SK-MEL-5 (cell line): ENCODE data around the gene CEMIP. TPM values are rescaled to one million over a fixed set of nuclear protein-coding genes. Genes with fewer than 3 reads are reported as not detected.
A peak's percentile ranks its signal among the peaks of the same experiment; 100 is the strongest.

Source experiments
- DNase-seq: peaks from one replicate; pipeline ENCODE4 v3.0.0-alpha.2; 2016; ENCODE audit warnings: low read depth, low spot score
- in situ Hi-C: cut with HindIII; loops from 2 replicates; pipeline ENCODE4 v1.10.0; 2016; ENCODE audit warnings: low sequenced_read_pairs, high pct_unique_total_duplicates, low pct_unique_long_range_greater_than_20kb
- total RNA-seq: library from RNA; depleted of rRNA; stranded (reverse); fragments of >200 nt; shearing (Covaris generic); gene quantifications from 2 replicates; pipeline ENCODE4 v1.2.3, GENCODE V29; 2014

Gene CEMIP
- total RNA-seq, 1 experiment from 2014 or later: 6.3 TPM

DNA sequence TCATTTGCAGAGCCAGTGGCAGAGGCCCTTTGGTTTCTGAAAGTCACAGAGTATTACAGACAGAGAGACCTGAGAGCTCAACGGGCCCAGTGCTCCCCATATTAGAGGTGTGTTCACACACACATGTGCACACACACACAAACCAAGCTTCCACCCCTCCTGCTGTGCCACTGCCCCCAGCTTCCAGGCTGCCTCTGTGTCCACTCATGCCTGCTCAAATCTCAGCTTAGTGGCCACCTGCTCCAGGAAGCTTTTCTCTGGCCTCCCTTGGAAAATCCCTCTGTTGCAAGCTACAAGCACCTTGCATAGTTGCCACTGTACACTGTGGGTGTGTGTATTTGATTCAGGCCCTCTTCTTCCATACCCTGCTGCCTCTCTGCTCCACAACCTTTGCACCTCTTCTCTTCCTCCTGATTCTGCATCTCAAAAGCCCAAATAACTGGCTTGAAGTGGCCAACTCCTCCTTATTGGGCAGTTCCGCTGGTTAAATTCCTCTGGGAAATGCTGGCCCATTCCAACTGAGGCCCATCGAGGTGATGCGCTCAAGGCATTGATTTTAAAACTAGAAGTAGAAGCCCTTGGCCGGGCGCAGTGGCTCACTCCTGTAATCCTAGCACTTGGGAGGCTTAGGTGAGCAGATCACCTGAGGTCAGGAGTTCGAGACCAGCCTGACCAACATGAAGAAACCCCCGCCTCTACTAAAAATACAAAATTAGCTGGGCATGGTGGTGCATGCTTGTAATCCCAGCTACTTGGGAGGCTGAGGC lies 187.4 kb downstream of the CEMIP start:
- no peak for DNase-seq
- in situ Hi-C loops: no loop called here

DNA sequence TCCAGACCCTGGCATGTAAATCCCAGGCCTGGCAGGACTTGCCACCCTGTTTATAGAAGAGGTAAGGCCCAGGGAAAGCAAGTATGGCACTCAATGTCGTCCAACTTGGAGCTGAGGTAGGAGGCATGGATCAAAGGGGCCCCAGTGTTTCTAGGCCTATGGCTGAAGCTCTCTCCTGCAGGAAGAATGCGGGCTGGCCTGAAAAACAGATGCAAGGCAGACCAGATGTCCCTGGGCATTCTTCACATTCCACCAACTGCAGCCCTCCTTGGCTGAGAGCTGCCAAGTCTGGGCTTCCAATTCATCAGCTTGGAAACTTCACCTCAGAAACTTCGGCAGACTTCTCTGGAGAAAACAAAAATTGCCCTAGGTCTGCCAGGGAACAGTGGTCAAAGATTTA lies 188.3 kb downstream of the CEMIP start:
- DNase-seq: no peak
- in situ Hi-C loops: no loop called here

- DNase-seq: no peak
- in situ Hi-C loops: no loop called here
These were observed 188.9 kb downstream of the CEMIP start for GRCh38 chr15:80967991-80968510.

DNA sequence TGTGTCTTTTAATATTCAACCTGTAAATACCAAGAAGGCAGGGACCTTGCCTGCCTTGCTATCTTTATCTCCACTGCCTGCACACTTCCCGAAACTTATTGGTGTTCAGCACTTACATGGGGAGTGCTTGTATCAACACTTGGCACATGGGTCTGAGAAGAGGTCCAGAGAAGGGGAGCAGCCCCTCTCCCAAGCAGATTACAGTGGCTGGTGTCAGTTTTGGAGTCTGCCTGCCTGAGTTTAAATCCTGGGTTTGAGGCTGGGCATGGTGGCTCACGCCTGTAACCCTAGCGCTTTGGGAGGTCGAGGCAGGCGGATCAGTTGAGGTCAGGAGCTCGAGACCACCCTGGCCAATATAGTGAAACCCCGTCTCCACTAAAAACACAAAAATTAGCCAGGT lies 190.1 kb downstream of the CEMIP start:
- no peak for DNase-seq
- in situ Hi-C loops: no loop called here

DNA sequence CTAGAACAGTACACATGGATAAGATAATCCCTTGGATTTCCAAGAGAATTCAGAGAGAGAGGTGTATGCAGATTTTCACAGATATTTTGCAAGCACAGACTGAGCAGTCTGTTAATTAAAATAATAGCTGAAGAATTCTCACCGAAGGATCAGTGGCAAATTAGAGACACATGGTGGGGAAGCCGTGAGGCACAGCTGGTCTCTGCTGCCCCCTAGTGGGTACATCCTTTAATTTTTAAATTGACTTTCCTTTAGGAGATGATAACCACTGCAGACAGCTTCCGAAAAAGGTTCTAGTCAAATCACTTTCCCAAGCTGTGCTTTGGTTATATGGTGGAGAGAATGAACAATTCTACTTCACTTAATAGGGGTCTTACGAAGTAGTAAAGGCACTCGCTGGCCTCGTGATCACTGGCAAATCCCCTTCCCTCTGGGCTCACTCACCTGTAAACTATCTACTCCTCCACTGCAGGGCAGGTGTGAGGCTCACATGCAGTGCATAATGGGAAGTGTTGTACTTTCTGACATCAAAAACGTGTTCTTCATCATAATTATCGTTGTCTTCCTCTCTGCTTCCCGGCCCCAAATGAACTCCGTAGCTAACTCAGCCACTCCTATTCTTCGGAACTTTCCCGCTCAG lies 191.0 kb downstream of the CEMIP start:
- in situ Hi-C loops: no loop called here
- peak; percentile 68 for DNase-seq

GRCh38 chr15:80970658-80971057 lies 191.5 kb downstream of the CEMIP start:
- in situ Hi-C loops: no loop called here
- no peak for DNase-seq

- in situ Hi-C loops: no loop called here
- no peak for DNase-seq
These were observed 192.0 kb downstream of the CEMIP start for GRCh38 chr15:80971143-80971542.

DNA sequence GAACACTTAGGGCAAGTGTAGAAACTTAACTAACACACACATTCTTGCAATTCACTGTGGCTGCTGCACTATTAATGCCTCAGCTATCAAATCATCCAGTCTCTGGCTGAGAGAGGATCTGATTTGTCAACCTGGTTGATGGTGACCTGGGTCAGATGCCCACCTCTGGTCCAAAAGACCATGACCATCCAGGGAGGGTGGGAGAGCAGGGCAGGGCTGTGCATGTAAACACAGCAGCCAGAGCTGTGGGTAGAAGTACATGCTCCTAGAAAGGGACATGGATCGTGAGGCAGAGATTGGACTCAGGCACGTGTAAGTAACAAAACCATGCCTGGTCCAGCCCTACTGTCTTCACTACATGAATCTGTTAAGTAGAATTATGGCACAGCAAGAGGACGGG lies 193.1 kb downstream of the CEMIP start:
- no peak for DNase-seq
- in situ Hi-C loops: no loop called here

DNA sequence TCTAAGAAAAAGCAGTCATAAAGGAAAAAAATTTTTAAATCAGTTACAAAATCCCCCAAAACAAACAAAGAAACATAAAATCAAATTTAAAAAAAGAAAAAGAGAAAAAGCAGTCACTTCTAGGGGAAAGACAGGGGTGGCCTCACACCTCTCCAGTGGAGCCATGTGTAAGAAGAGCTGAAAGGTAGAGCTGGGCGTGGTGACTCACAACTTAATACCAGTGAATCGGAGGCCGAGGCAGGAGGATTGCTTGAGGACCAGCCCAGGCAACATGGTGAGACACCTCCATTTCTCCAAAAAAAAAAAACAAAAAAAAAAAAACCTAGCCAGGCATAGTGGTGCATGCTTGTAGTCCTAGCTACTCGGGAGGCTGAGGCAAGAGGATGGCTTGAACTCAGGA lies 195.7 kb downstream of the CEMIP start:
- no peak for DNase-seq
- in situ Hi-C loops: no loop called here

DNA sequence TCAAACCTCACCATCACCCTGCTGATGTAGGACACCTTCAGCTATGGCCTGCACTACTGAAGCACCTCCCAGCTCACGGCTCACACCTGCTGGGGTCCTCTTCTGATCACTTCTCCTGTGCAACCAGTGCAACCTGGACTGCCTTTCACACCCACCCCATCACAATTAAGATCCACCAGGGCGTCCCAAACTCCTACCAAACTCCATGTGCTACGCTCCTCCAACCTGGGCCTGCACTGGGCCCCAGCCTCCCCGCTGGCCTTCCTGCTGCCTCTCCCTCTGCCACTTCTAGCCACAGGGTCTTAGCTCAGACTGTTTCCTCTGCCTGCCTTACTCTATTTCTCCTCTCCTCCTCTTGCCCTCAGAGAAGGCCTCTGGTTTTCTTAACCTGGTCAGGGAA lies 197.7 kb downstream of the CEMIP start:
- no peak for DNase-seq
- in situ Hi-C loops: no loop called here

DNA sequence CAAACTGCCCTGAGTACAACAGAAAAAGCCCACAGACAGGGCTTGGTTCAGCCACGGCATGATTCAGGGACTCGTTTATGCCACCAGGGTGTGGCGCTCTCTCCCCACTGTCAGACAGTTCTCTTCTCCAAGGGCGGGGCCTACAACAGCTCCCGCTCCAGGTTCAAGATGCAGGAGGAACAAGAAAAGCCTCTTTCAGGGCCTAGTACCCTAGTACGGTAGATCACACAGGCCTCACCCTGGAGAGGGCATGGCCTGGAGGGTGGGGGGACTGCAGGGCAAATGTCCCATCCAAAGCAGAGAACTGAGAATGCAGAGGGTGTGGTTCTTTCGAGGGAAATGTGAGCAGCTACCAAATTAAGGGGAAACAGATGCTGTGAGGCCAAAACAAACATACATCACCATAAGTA lies 198.5 kb downstream of the CEMIP start:
- DNase-seq: peak; percentile 82
- in situ Hi-C loops: no loop called here

DNA sequence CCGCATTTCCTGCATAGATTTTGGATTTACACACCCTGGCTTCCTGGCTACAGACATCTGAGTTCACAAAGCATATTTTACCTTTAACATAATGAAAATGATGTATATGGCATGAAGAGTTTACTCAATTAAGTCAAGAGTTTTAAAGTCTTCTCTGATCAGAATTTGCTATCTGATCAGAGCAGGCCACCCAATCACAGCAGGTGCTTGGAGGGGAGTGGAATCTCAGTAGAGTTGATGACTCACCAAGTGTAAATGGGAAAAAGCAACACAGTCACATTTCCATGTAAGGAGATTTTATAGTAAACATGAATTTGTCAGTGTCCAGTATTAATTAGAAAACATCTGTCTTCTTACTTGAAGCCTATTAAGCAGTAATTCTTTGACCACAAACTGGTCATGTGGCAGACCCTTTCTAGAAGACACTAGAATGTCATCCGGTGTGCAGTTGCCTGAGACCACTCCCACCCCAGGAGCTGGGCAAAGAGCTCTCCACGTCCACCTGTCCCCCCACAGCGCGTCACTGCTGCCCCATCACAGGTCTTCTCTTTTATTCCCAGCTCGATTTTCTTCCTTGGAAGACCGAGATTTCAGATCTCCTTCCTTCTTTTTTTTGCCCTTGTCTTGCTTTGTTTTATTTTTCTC lies 199.6 kb downstream of the CEMIP start:
- DNase-seq: no peak
- in situ Hi-C loops: no loop called here

DNA sequence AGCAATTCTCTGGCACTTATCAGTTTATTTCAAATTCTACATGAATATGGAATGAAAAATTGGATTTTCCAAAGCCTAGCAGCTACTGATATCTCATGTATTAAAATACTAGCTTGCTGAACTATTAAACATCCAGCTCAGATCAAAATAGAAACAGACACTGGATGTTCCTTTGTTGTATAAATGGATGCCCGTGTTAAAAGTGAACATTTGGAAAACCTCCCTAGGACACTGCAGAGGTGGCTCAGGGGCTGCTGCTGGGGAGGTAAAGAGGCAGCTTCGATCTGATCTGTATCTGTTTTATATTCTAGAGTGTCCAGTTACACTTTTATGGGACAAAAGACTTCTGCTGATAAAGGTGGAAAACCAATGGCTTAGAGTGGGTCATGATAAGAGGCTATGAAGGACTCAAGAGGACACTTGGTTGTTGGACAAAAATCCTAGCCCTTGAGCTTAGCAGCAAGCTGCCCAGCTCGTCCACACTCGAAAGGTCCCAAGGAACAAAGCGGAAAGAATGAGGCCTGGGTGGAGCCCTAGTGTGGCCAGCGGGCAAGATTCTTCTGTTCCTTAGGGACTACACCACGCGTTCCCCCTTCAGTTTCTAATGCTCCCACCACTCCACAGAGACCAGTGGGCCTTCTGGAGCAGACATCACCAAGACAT lies 200.5 kb downstream of the CEMIP start:
- in situ Hi-C loops: no loop called here
- DNase-seq: no peak

- DNase-seq: peak; percentile 42
- in situ Hi-C loops: no loop called here
These were observed 203.0 kb downstream of the CEMIP start for GRCh38 chr15:80982205-80982604.

DNA sequence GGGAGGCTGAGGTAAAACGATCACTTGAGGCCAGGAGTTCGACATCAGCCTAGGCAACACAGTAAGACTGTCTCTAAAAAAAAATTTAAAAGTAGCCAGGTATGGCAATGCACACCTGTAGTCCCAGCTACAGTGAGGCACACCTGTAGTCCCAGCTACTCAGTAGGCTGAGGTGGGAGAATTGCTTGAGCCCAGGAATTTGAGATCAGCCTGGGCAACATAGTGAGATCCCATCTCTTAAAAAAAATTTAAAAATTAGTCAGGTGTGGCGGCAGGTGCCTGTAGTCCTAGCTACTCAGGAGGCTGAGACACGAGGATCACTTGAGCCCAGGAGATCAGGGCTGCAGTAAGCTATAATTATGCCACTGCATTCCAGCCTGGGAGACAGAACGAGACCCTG lies 203.7 kb downstream of the CEMIP start:
- no peak for DNase-seq
- in situ Hi-C loops: no loop called here

GRCh38 chr15:80984856-80985255 lies 205.7 kb downstream of the CEMIP start:
- in situ Hi-C loops: no loop called here
- DNase-seq: no peak

- in situ Hi-C loops: no loop called here
These were observed 206.8 kb downstream of the CEMIP start for GRCh38 chr15:80985981-80986380.

DNA sequence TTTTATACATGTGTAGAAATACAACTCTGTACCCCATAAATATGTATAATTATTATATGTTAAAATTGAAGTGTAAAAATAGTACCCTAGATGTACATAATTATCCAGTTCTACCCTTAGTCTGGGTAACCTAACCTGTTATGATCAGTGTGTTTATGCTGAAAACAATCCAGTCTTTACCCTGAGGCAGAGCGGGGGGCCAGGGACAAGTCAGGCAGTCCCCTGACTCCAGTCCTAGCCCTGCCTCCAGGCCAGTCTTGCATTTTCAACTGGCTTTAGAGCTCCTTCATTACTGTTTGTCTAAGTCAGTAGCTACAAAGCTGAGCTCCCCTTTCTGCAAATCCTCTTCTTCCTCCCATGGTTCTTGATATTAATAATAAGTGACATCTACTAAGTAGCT lies 207.3 kb downstream of the CEMIP start:
- in situ Hi-C loops: no loop called here
- DNase-seq: no peak

More at GRCh38 chr15:80985981-80986380, 206.8 kb downstream of the CEMIP start:
- DNase-seq: no peak
